Neuron (in vitro differentiated cells): ENCODE data around the gene ZBED6.
A peak's percentile ranks its signal among the peaks of the same experiment; 100 is the strongest.
"Not testable (repeated sequence)": the region's sequence is repeated elsewhere in the genome, so short reads cannot be mapped to it uniquely, and the experiment has no call there.

ENCODE experiments used
- H2AFZ ChIP-seq: one replicate; pipeline ENCODE4 v1.6.1; 2013; ENCODE audit warnings: low read depth, mild to moderate bottlenecking, inconsistent platforms, low read length, moderate library complexity
- H3K27me3 ChIP-seq: one replicate; pipeline ENCODE4 v1.6.1; 2013; ENCODE audit warnings: low read length; ENCODE audit not compliant: insufficient read depth
- H3K36me3 ChIP-seq: one replicate; pipeline ENCODE4 v1.6.1; 2013; ENCODE audit warnings: low read length; ENCODE audit not compliant: insufficient read depth
- H3K4me1 ChIP-seq: one replicate; pipeline ENCODE4 v1.6.1; 2013; ENCODE audit warnings: low read length; ENCODE audit not compliant: insufficient read depth
- H3K4me3 ChIP-seq: 2 replicates; pipeline ENCODE4 v1.5.1; 2013; ENCODE audit warnings: mild to moderate bottlenecking, low read length, moderate library complexity
- H3K9me3 ChIP-seq: one replicate; pipeline ENCODE4 v1.6.1; 2013; ENCODE audit warnings: low read length

ZBED6 gene

DNA sequence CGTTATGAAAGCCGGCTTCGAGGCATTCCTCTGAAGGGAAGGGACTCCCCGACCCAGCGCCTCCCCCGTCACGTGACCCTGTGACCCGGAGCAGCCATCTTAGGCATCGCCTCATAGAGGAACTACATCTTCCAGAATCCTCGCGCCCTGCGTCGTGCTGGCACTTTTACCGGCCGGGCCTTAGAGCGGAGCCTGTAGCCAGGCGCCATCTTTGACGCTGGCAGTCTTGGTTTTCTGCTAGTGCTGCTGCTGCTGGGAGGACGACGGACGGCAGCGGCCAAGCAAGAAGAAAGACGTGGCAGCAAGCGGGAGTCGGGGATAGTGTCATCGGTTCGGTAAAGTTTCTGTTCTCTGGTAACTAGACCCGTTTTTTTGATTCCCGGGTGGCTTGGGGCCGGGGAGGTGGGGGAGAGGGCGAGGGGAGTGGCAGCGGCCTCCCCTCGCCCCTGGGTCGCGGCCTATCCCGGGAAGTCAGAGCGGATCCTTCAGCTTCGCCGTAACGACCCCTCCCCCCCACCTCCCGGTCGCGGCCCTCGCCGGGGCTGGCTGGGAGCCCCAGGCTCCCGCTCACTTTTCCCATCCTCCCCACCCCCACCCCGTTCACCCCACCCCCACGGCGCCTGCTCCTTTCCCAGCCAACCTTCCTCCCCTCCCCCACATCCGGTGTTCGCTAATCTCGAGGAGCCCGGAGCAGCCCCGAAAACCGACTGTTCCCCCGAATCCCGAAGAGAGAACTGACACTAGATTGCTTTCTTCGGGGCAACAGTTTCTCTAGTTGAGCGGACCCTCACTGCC is at the start of gene ZBED6, which contains the start of gene ZC3H11A:
ZBED6 (plus strand) TSS at position 183 of the 795 bp plus-strand sequence. CDS start 1,900 bp downstream, outside the sequence.
ZC3H11A (plus strand) TSS at position 183 of the 795 bp plus-strand sequence. CDS start 21,448 bp downstream, outside the sequence.
- peak within 1 kb of the TSS; percentile 99 for H2AFZ ChIP-seq
- H3K9me3 ChIP-seq = peaks cover 17% of the 10 kb centered on the region
- peak within 1 kb of the TSS; percentile 63 for H3K4me3 ChIP-seq
- H3K36me3 ChIP-seq = peaks cover 32% of the 10 kb centered on the region
- peaks cover 13% of the 10 kb centered on the region for H3K4me1 ChIP-seq
- no peaks in the 10 kb centered on the region for H3K27me3 ChIP-seq

- Histone ChIP-seq H2AFZ (no peak overlapping the region), H3K36me3 (no peaks in the 10 kb centered on the region), H3K27me3 (no peaks in the 10 kb centered on the region), H3K9me3 (peaks cover 2% of the 10 kb centered on the region), H3K4me3 (no peak overlapping the region), H3K4me1 (no peaks in the 10 kb centered on the region)
Measured at GRCh38 chr1:203746281-203746680, 49.1 kb upstream of the ZBED6 start.

DNA sequence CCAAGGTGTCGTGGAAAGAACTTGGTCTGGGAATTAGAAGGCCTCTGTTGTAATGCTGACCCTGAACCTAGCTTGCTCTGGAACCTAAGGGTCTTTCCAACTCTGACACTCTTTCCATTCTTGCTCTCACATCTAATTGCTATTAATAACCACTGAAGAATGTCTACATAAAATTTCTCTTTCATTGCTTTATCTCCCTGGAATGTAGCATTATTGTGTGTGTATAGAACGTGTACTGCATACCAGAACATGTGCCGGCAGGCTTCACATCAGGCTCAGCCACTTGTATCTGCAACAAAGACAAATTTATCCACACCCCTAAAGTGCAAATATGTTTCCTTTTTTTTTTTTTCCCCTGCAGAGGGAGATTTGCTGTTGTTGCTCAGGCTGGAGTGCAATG is 44.4 kb upstream of the ZBED6 start:
- Histone ChIP-seq H3K36me3 (no peaks in the 10 kb centered on the region), H3K4me1 (no peaks in the 10 kb centered on the region), H3K27me3 (no peaks in the 10 kb centered on the region), H2AFZ (no peak overlapping the region), H3K9me3 (peaks cover 2% of the 10 kb centered on the region), H3K4me3 (no peak overlapping the region)

GRCh38 chr1:203751618-203752361 is 43.6 kb upstream of the ZBED6 start:
- not testable (repeated sequence) for H3K36me3 ChIP-seq, H2AFZ ChIP-seq, H3K9me3 ChIP-seq, H3K27me3 ChIP-seq, H3K4me1 ChIP-seq, H3K4me3 ChIP-seq

- no peak overlapping the region for H2AFZ ChIP-seq
- no peaks in the 10 kb centered on the region for H3K9me3 ChIP-seq
- H3K4me3 ChIP-seq = no peak overlapping the region
- H3K36me3 ChIP-seq = no peaks in the 10 kb centered on the region
- H3K27me3 ChIP-seq = no peaks in the 10 kb centered on the region
- no peaks in the 10 kb centered on the region for H3K4me1 ChIP-seq
Measured at GRCh38 chr1:203754455-203754864, 41.0 kb upstream of the ZBED6 start.

DNA sequence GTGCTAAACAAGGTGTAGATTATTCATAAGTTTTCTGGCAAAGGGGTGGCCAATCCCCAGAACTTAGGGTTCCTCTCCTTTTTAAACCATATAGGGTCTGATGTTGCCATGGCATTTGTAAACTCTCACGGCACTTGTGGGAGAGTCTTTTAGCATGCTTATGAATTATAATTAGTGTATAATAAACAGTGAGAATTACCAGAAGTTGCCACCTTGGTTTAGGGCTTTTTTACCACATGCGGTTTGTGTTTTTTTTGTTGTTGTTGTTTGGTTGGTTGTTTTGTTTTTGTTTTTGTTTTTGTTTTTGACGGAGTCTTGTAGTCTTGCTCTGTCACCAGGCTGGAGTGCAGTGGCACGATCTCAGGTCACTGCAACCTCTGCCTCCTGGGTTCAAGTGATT is 39.4 kb upstream of the ZBED6 start:
- no peaks in the 10 kb centered on the region for H3K36me3 ChIP-seq
- no peaks in the 10 kb centered on the region for H3K27me3 ChIP-seq
- H2AFZ ChIP-seq = no peak overlapping the region
- H3K4me1 ChIP-seq = peaks cover 11% of the 10 kb centered on the region
- H3K9me3 ChIP-seq = no peaks in the 10 kb centered on the region
- H3K4me3 ChIP-seq = no peak overlapping the region

DNA sequence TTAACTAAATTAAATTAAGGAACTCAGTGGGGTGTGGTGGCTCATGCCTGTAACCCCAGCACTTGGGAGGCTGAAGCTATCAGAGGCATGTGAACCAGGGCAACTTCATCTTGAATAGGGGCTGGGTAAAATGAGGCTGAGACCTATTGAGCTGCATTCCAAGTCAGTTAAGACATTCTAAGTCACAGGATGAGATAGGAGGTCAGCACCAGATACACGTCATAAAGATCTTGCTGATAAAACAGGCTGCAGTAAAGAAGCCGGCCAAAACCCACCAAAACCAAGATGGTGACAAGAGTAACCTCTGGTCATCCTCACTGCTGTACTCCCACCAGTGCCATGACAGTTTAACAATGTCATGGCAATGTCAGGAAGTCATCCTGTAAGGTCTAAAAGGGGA is 36.7 kb upstream of the ZBED6 start:
- H2AFZ ChIP-seq, H3K27me3 ChIP-seq, H3K36me3 ChIP-seq, H3K9me3 ChIP-seq, H3K4me3 ChIP-seq: not testable (repeated sequence)
- H3K4me1 ChIP-seq = peaks cover 11% of the 10 kb centered on the region

- Histone ChIP-seq H3K4me1 (peaks cover 11% of the 10 kb centered on the region), H3K4me3 (no peak overlapping the region), H3K36me3 (no peaks in the 10 kb centered on the region), H3K9me3 (no peaks in the 10 kb centered on the region), H3K27me3 (no peaks in the 10 kb centered on the region), H2AFZ (no peak overlapping the region)
Measured at GRCh38 chr1:203760506-203760905, 34.9 kb upstream of the ZBED6 start.

GRCh38 chr1:203761958-203762357 is 33.5 kb upstream of the ZBED6 start:
- H2AFZ ChIP-seq = not testable (repeated sequence)

GRCh38 chr1:203763505-203763904 is 31.9 kb upstream of the ZBED6 start:
- Histone ChIP-seq H3K9me3 (no peaks in the 10 kb centered on the region), H3K27me3 (peaks cover 3% of the 10 kb centered on the region), H3K4me3 (no peak overlapping the region), H2AFZ (no peak overlapping the region), H3K36me3 (no peaks in the 10 kb centered on the region), H3K4me1 (peaks cover 11% of the 10 kb centered on the region)

More at GRCh38 chr1:203761958-203762357, 33.5 kb upstream of the ZBED6 start:
- H3K36me3 ChIP-seq, H3K4me3 ChIP-seq, H3K9me3 ChIP-seq, H3K27me3 ChIP-seq: not testable (repeated sequence)
- H3K4me1 ChIP-seq = peaks cover 11% of the 10 kb centered on the region

DNA sequence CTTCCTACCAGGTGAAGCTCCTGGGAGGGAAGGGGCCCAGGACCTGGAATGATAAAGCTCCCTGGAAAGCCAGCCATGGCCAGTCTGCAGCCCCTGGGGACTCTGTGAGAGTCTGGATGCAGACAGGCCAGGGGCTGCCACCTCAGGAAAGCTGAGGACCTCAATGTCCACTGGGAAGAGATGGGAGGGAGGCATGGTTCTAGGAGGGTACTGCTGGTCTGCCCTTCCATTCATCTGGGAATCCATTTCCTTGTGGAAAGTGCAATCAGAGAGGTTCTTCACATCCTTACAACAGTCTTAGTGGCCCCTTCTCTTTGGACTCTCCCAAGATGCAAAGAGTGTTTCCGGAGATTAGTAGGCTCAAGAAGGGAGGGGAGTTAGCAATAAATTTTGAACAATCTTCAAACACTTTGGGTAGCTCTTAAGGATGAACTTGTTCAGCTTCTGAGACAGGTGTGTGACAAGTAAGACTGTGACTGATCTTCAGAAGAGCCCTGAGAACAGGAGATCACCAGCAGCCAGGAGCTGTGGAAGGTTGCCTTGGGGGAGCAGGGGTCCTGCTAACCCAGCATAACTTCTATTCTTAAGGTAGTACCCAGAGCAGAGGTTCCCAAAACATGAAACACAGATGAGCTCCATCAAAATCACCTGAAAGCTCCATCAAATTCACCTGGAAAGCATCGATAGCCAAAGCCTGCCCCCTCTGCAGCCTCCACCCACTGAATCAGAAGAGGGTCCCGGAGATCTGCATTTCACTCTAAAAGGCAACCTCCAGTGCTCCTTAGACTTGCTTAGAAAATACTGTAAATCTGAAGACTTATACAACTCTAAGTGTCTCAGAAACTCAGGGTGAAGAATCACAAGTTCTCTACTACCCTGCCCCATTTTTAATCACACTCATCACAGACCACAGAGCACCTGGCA is 31.1 kb upstream of the ZBED6 start:
- Histone ChIP-seq H3K4me1 (peaks cover 11% of the 10 kb centered on the region), H3K4me3 (no peak overlapping the region), H3K27me3 (peaks cover 3% of the 10 kb centered on the region), H2AFZ (no peak overlapping the region), H3K36me3 (no peaks in the 10 kb centered on the region), H3K9me3 (no peaks in the 10 kb centered on the region)

DNA sequence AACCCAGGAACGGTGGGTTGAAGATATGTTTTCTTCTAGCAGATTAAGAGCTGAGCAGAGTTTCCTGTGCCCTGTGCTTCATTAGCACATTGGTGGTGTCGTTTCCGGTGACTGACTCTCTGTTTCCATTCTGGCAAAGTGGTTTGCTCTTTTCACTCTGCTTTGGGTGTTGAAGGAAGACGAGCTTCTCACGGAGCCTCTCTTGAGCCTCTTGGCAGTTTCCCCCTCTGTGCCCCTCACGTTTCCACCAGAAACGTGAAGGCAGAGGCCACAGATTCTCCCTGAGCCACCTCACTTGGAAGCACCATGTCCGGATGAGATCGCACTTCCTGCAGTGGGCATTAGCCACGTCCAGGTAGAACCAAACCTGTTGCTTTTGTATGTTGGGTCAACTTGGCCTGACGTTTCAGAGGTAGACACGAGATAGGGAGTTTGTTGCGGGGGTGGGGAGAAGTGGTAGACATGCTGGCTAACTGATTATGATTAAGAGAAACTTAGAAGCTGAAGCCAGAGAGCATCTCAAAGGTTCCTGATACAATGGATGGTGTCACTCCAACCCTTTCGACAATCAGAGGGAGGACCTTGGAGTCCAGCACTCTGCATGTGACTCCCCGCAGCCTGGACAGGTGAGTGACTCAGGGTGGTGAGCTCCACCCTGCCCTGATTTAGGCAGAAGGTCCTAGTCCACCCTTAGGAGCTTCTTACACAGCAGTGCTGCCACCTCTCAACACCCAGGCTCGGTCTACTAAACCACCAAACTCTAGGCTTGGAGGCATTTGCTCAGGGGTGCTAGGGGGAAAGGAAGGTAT is 30.2 kb upstream of the ZBED6 start, which contains the start of gene LAX1:
LAX1 (plus strand) TSS at position 155 of the 809 bp plus-strand sequence; CDS start at position 538, 383 bp downstream.
- H3K36me3 ChIP-seq = no peaks in the 10 kb centered on the region
- H3K27me3 ChIP-seq = peaks cover 3% of the 10 kb centered on the region
- H3K9me3 ChIP-seq = no peaks in the 10 kb centered on the region

More for the DNA sequence above, 30.2 kb upstream of the ZBED6 start, which contains the start of gene LAX1:
- Histone ChIP-seq H3K4me3 (no peak within 1 kb of the TSS), H3K4me1 (peaks cover 6% of the 10 kb centered on the region), H2AFZ (no peak within 1 kb of the TSS)
